Parathyroid adenoma (tissue), 2 donors: ENCODE measurements around the gene WSCD2.

ENCODE experiments used
- H2AFZ ChIP-seq: fragments of 300-600 bp; sonication (generic); one replicate; pipeline ENCODE4 v1.7.0; 2017; ENCODE audit warnings: antibody characterized with exemption, mild to moderate bottlenecking
- H3K27ac ChIP-seq: fragments of 300-600 bp; sonication (generic); one replicate; pipeline ENCODE4 v1.7.0; 2017
- H3K27me3 ChIP-seq: fragments of 300-600 bp; sonication (generic); one replicate; pipeline ENCODE4 v1.7.0; 2017; ENCODE audit warnings: low read length; ENCODE audit not compliant: control insufficient read depth, insufficient read depth
- H3K36me3 ChIP-seq: fragments of 300-600 bp; sonication (generic); one replicate; pipeline ENCODE4 v1.7.0; 2017; ENCODE audit warnings: low read length; ENCODE audit not compliant: control insufficient read depth, insufficient read depth
- H3K4me1 ChIP-seq: fragments of 300-600 bp; sonication (generic); one replicate; pipeline ENCODE4 v1.7.0; 2017; ENCODE audit warnings: control low read depth
- H3K4me2 ChIP-seq: fragments of 300-600 bp; sonication (generic); one replicate; pipeline ENCODE4 v1.7.0; 2017; ENCODE audit warnings: low read length
- H3K4me3 ChIP-seq: fragments of 300-600 bp; sonication (generic); one replicate; pipeline ENCODE4 v1.7.0; 2017; ENCODE audit warnings: low read depth, low read length
- H3K79me2 ChIP-seq: fragments of 300-600 bp; sonication (generic); one replicate; pipeline ENCODE4 v1.7.0; 2017; ENCODE audit warnings: control low read depth
- H3K9ac ChIP-seq: fragments of 300-600 bp; sonication (generic); one replicate; pipeline ENCODE4 v1.7.0; 2017; ENCODE audit warnings: mild to moderate bottlenecking
- H3K9me3 ChIP-seq: fragments of 300-600 bp; sonication (generic); one replicate; pipeline ENCODE4 v1.7.0; 2017; ENCODE audit warnings: low read length; ENCODE audit not compliant: control insufficient read depth
- CTCF ChIP-seq: fragments of 300-600 bp; sonication (generic); IDR thresholded peaks from one replicate; pipeline ENCODE4 v1.7.0; 2017; ENCODE audit warnings: antibody characterized with exemption, mild to moderate bottlenecking
- donor health status: primary hyperparathyroidism.

Gene WSCD2

GRCh38 chr12:108284163-108284562 is 155.1 kb downstream of the WSCD2 start:
- Histone ChIP-seq H3K9me3 (no peaks in the 10 kb centered on the region), H3K27me3 (no peaks in the 10 kb centered on the region), H2AFZ (no peak overlapping the region), H3K9ac (no peak overlapping the region), H3K36me3 (no peaks in the 10 kb centered on the region), H3K4me2 (no peak overlapping the region), H3K27ac (no peak overlapping the region), H3K79me2 (no peaks in the 10 kb centered on the region), H3K4me3 (no peak overlapping the region), H3K4me1 (peaks cover 15% of the 10 kb centered on the region)
- TF ChIP-seq CTCF: no peak

- Histone ChIP-seq H3K79me2 (no peaks in the 10 kb centered on the region), H3K36me3 (no peaks in the 10 kb centered on the region), H3K9ac (no peak overlapping the region), H3K27ac (no peak overlapping the region), H3K4me3 (no peak overlapping the region), H3K9me3 (no peaks in the 10 kb centered on the region), H3K4me2 (no peak overlapping the region), H2AFZ (no peak overlapping the region), H3K4me1 (peaks cover 15% of the 10 kb centered on the region), H3K27me3 (no peaks in the 10 kb centered on the region)
- no peak for TF ChIP-seq CTCF
Observed at GRCh38 chr12:108285016-108285415, 155.9 kb downstream of the WSCD2 start.

- H3K4me3 ChIP-seq: no peak overlapping the region
- H3K4me2 ChIP-seq: no peak overlapping the region
- no peaks in the 10 kb centered on the region for H3K9me3 ChIP-seq
- TF ChIP-seq CTCF: no peak
- H3K27me3 ChIP-seq: no peaks in the 10 kb centered on the region
- no peaks in the 10 kb centered on the region for H3K36me3 ChIP-seq
- H3K4me1 ChIP-seq: peaks cover 5% of the 10 kb centered on the region
- H3K27ac ChIP-seq: no peak overlapping the region
- no peak overlapping the region for H2AFZ ChIP-seq
- no peak overlapping the region for H3K9ac ChIP-seq
- H3K79me2 ChIP-seq: no peaks in the 10 kb centered on the region
Observed at GRCh38 chr12:108287227-108287626, 158.1 kb downstream of the WSCD2 start.

GRCh38 chr12:108289350-108290161 is 160.5 kb downstream of the WSCD2 start:
- Histone ChIP-seq H3K79me2 (no peaks in the 10 kb centered on the region), H3K36me3 (no peaks in the 10 kb centered on the region), H3K4me3 (no peak overlapping the region), H3K4me2 (no peak overlapping the region), H3K9ac (no peak overlapping the region), H3K27me3 (no peaks in the 10 kb centered on the region), H3K27ac (no peak overlapping the region), H3K9me3 (no peaks in the 10 kb centered on the region), H3K4me1 (no peaks in the 10 kb centered on the region), H2AFZ (no peak overlapping the region)
- TF ChIP-seq CTCF: no peak

- no peak for TF ChIP-seq CTCF
- no peak overlapping the region for H3K27ac ChIP-seq
Observed at GRCh38 chr12:108295641-108296040, 166.6 kb downstream of the WSCD2 start.

More at GRCh38 chr12:108295641-108296040, 166.6 kb downstream of the WSCD2 start:
- H3K79me2 ChIP-seq: no peaks in the 10 kb centered on the region
- no peak overlapping the region for H3K4me3 ChIP-seq
- no peak overlapping the region for H2AFZ ChIP-seq
- H3K27me3 ChIP-seq: no peaks in the 10 kb centered on the region
- no peak overlapping the region for H3K9ac ChIP-seq
- H3K4me2 ChIP-seq: no peak overlapping the region
- H3K9me3 ChIP-seq: no peaks in the 10 kb centered on the region
- H3K4me1 ChIP-seq: no peaks in the 10 kb centered on the region
- H3K36me3 ChIP-seq: no peaks in the 10 kb centered on the region
